SK-N-SH treated with all-trans-retinoic acid at 6 μM for 48 hours (cell line): Measurements from ENCODE around the gene TANC1.

Experiments used
- ATAC-seq: fragments of 200-7000 bp; cut with Tn5 transposase; 3 replicates; pipeline ENCODE4 v1.9.1; 2020; ENCODE audit warnings: mild to moderate bottlenecking, moderate library complexity
- ARNTL ChIP-seq: fragments of 450-650 bp; formaldehyde crosslinking; IDR thresholded peaks from 2 replicates; pipeline ENCODE4 v1.5.0; 2020; ENCODE audit warnings: low read depth, mild to moderate bottlenecking, moderate library complexity, borderline replicate concordance
- BACH2 ChIP-seq: fragments of 250-450 bp; sonication (Bioruptor Pico); IDR thresholded peaks from 2 replicates; pipeline ENCODE4 v1.9.0; 2021; ENCODE audit warnings: mild to moderate bottlenecking, borderline replicate concordance
- CSDC2 ChIP-seq: fragments of 250-450 bp; sonication (Bioruptor Pico); IDR thresholded peaks from 2 replicates; pipeline ENCODE4 v1.5.0; 2020; ENCODE audit warnings: mild to moderate bottlenecking, moderate library complexity
- ESRRG ChIP-seq: fragments of 250-450 bp; sonication (Bioruptor Pico); IDR thresholded peaks from 2 replicates; pipeline ENCODE4 v1.6.1; 2021; ENCODE audit warnings: mild to moderate bottlenecking
- GLIS3 ChIP-seq: fragments of 250-450 bp; sonication (Bioruptor Pico); IDR thresholded peaks from 2 replicates; pipeline ENCODE4 v1.5.0; 2020; ENCODE audit warnings: mild to moderate bottlenecking, moderate library complexity
- ISL1 ChIP-seq: fragments of 250-450 bp; sonication (Bioruptor Pico); IDR thresholded peaks from 2 replicates; pipeline ENCODE4 v2.1.2; 2022; ENCODE audit warnings: mild to moderate bottlenecking, moderate library complexity
- OSR1 ChIP-seq: fragments of 250-450 bp; sonication (Bioruptor Pico); IDR thresholded peaks from 2 replicates; pipeline ENCODE4 v1.8.0; 2022; ENCODE audit warnings: moderate library complexity, mild to moderate bottlenecking, inconsistent platforms
- PPARA ChIP-seq: fragments of 250-450 bp; sonication (Bioruptor Pico); IDR thresholded peaks from 2 replicates; pipeline ENCODE4 v1.5.0; 2020; ENCODE audit warnings: mild to moderate bottlenecking, borderline replicate concordance
- RARB ChIP-seq: fragments of 250-450 bp; sonication (Bioruptor Pico); IDR thresholded peaks from 2 replicates; pipeline ENCODE4 v1.8.0; 2021; ENCODE audit warnings: mild to moderate bottlenecking, moderate library complexity
- SNAI2 ChIP-seq: fragments of 250-450 bp; sonication (Bioruptor Pico); IDR thresholded peaks from 2 replicates; pipeline ENCODE4 v1.5.0; 2020; ENCODE audit warnings: mild to moderate bottlenecking, moderate library complexity
- TCF4 ChIP-seq: fragments of 250-450 bp; sonication (Bioruptor Pico); IDR thresholded peaks from 2 replicates; pipeline ENCODE4 v1.8.0; 2021; ENCODE audit warnings: mild to moderate bottlenecking, moderate library complexity, borderline replicate concordance
- ZC3H10 ChIP-seq: fragments of 250-450 bp; sonication (Bioruptor Pico); IDR thresholded peaks from 2 replicates; pipeline ENCODE4 v1.5.1; 2021; ENCODE audit warnings: mild to moderate bottlenecking, moderate library complexity
- ZFP3 ChIP-seq: fragments of 250-450 bp; sonication (Bioruptor Pico); IDR thresholded peaks from 2 replicates; pipeline ENCODE4 v1.5.0; 2020; ENCODE audit warnings: mild to moderate bottlenecking, moderate library complexity
- ZNF70 ChIP-seq: fragments of 450-650 bp; formaldehyde crosslinking; IDR thresholded peaks from 2 replicates; pipeline ENCODE4 v1.5.0; 2020; ENCODE audit warnings: mild to moderate bottlenecking, moderate library complexity
- TF ChIP-seq, protein P1 (sequence below): fragments of 250-450 bp; sonication (Bioruptor Pico); IDR thresholded peaks from 2 replicates; pipeline ENCODE4 v1.5.0; 2020; ENCODE audit warnings: mild to moderate bottlenecking, moderate library complexity
- TF ChIP-seq, protein P2 (sequence below): fragments of 250-450 bp; sonication (Bioruptor Pico); IDR thresholded peaks from 2 replicates; pipeline ENCODE4 v1.5.1; 2020; ENCODE audit warnings: low read depth, mild to moderate bottlenecking, moderate library complexity
- TF ChIP-seq, protein P3 (sequence below): fragments of 250-450 bp; sonication (Bioruptor Pico); IDR thresholded peaks from 2 replicates; pipeline ENCODE4 v1.8.0; 2021; ENCODE audit warnings: low read depth, mild to moderate bottlenecking, moderate library complexity, borderline replicate concordance
- TF ChIP-seq, protein P4 (sequence below): fragments of 250-450 bp; sonication (Bioruptor Pico); IDR thresholded peaks from 2 replicates; pipeline ENCODE4 v1.5.1; 2021; ENCODE audit warnings: mild to moderate bottlenecking, moderate library complexity
- TF ChIP-seq, protein P5 (sequence below): fragments of 250-450 bp; sonication (Bioruptor Pico); IDR thresholded peaks from 2 replicates; pipeline ENCODE4 v1.8.0; 2020; ENCODE audit warnings: mild to moderate bottlenecking, moderate library complexity, borderline replicate concordance

Gene TANC1

DNA sequence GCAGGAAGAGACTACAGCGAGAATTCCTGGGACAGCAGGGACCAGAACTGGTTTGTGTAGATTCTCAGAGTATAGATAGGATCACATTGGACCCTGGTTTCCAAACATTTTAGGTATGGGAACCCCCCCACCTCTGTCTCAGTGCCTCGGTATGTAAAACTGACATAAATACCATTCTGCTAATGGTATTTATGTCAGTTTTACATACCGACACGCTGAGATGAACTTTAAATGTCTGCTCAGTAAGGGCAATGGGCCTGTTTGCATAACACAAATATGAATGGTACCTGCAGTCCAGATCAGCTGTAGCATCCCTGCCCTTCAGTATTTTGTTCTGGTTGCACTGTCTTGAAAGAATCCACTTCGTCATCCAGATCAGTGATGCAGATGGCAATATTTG, 244.9 kb downstream of the TANC1 start (continued):
- no peak for TF ChIP-seq ISL1 (CRISPR knock-in tag)
- TF ChIP-seq ARNTL (CRISPR knock-in tag) = no peak

DNA sequence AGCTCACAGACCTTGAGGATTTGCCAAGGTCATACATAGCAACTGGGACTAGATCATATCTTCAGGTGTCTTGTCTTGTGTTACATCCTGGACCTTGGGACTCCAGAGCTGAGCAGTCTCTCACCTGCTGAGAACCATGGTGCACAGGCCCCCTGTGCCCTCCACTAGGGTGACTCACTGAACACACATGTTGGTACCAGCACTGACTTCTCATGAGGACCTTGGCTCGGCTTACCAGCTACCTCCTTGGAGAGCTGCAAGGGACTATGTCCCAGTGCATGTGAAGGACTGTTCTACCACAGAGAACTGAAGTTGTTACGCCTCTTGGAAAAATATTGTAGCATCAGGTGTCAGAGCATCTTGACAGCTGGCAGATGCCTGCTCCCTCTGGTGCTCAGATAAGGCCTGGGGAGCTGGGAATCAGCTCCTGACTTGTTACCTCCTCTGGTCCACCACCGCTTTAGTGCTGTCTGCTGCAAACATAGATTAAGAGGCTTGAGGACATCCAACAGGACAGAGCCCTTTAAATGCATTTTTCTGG, 246.0 kb downstream of the TANC1 start:
- TF ChIP-seq ARNTL (CRISPR knock-in tag) = no peak
- TF ChIP-seq ESRRG (CRISPR knock-in tag) = no peak
- TF ChIP-seq, protein P1, sequence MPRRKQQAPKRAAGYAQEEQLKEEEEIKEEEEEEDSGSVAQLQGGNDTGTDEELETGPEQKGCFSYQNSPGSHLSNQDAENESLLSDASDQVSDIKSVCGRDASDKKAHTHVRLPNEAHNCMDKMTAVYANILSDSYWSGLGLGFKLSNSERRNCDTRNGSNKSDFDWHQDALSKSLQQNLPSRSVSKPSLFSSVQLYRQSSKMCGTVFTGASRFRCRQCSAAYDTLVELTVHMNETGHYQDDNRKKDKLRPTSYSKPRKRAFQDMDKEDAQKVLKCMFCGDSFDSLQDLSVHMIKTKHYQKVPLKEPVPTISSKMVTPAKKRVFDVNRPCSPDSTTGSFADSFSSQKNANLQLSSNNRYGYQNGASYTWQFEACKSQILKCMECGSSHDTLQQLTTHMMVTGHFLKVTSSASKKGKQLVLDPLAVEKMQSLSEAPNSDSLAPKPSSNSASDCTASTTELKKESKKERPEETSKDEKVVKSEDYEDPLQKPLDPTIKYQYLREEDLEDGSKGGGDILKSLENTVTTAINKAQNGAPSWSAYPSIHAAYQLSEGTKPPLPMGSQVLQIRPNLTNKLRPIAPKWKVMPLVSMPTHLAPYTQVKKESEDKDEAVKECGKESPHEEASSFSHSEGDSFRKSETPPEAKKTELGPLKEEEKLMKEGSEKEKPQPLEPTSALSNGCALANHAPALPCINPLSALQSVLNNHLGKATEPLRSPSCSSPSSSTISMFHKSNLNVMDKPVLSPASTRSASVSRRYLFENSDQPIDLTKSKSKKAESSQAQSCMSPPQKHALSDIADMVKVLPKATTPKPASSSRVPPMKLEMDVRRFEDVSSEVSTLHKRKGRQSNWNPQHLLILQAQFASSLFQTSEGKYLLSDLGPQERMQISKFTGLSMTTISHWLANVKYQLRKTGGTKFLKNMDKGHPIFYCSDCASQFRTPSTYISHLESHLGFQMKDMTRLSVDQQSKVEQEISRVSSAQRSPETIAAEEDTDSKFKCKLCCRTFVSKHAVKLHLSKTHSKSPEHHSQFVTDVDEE (CRISPR knock-in tag) = no peak
- no peak for TF ChIP-seq GLIS3
- TF ChIP-seq ZC3H10 (CRISPR knock-in tag) = no peak
- no peak for TF ChIP-seq BACH2 (CRISPR knock-in tag)
- no peak for TF ChIP-seq ZFP3 (CRISPR knock-in tag)
- no peak for TF ChIP-seq OSR1 (CRISPR knock-in tag)
- TF ChIP-seq, protein P2, sequence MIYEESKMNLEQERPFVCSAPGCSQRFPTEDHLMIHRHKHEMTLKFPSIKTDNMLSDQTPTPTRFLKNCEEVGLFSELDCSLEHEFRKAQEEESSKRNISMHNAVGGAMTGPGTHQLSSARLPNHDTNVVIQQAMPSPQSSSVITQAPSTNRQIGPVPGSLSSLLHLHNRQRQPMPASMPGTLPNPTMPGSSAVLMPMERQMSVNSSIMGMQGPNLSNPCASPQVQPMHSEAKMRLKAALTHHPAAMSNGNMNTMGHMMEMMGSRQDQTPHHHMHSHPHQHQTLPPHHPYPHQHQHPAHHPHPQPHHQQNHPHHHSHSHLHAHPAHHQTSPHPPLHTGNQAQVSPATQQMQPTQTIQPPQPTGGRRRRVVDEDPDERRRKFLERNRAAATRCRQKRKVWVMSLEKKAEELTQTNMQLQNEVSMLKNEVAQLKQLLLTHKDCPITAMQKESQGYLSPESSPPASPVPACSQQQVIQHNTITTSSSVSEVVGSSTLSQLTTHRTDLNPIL = no peak
- TF ChIP-seq TCF4 (CRISPR knock-in tag) = no peak
- TF ChIP-seq PPARA = no peak
- TF ChIP-seq, protein P3, sequence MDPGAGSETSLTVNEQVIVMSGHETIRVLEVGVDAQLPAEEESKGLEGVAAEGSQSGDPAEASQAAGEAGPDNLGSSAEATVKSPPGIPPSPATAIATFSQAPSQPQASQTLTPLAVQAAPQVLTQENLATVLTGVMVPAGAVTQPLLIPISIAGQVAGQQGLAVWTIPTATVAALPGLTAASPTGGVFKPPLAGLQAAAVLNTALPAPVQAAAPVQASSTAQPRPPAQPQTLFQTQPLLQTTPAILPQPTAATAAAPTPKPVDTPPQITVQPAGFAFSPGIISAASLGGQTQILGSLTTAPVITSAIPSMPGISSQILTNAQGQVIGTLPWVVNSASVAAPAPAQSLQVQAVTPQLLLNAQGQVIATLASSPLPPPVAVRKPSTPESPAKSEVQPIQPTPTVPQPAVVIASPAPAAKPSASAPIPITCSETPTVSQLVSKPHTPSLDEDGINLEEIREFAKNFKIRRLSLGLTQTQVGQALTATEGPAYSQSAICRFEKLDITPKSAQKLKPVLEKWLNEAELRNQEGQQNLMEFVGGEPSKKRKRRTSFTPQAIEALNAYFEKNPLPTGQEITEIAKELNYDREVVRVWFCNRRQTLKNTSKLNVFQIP (CRISPR knock-in tag) = no peak
- TF ChIP-seq, protein P4, sequence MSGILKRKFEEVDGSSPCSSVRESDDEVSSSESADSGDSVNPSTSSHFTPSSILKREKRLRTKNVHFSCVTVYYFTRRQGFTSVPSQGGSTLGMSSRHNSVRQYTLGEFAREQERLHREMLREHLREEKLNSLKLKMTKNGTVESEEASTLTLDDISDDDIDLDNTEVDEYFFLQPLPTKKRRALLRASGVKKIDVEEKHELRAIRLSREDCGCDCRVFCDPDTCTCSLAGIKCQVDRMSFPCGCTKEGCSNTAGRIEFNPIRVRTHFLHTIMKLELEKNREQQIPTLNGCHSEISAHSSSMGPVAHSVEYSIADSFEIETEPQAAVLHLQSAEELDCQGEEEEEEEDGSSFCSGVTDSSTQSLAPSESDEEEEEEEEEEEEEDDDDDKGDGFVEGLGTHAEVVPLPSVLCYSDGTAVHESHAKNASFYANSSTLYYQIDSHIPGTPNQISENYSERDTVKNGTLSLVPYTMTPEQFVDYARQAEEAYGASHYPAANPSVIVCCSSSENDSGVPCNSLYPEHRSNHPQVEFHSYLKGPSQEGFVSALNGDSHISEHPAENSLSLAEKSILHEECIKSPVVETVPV = no peak
- no peak; the same call in 2 of the 3 replicates for ATAC-seq

DNA sequence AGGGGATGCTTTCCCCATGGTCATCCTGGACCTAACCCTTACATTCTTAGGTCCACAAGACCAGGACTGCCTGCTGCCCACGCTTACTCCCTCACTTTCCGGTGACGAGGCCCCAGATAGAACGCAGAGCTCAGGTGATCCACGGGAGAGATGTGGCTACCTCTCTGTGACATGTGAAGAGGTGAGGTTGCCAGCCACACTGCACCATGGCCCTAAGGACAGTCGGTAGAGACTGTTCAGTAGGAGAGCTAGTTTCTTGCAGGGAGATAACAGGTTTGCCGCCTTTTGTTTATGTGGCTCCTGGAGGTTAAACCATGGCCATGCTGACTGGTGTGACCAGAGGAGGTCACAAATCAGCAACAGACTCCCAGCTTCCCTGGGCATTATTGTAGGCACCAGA, 246.7 kb downstream of the TANC1 start:
- no peak for ATAC-seq
- TF ChIP-seq TCF4 (CRISPR knock-in tag) (no peak), ZC3H10 (CRISPR knock-in tag) (no peak), SNAI2 (CRISPR knock-in tag) (no peak), OSR1 (CRISPR knock-in tag) (no peak), RARB (CRISPR knock-in tag) (no peak)

DNA sequence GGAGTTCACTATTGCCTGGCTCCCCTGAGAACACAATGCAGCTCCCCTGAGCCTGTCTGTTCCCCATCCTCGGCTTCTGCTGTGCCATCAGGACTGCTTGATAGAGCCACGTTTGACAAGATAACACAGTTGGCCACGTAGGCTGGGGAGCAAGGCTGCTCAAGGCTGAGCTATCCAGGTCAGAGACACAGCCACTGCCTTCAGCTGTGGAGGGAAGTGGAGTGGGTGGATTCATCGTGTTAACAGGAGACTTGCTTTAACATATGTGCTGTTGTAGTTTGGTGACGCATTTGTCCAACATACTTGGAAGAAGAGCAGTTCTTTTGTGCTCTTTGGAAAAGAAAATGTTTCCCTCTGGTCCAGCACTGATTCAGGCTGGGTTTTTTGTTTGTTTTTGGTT, 249.2 kb downstream of the TANC1 start:
- no peak for ATAC-seq
- TF ChIP-seq ZNF70 (CRISPR knock-in tag) (no peak), CSDC2 (CRISPR knock-in tag) (no peak), TCF4 (CRISPR knock-in tag) (no peak), ZFP3 (CRISPR knock-in tag) (no peak), RARB (CRISPR knock-in tag) (no peak), ARNTL (CRISPR knock-in tag) (no peak), BACH2 (CRISPR knock-in tag) (no peak)
- TF ChIP-seq, protein P1 (CRISPR knock-in tag) = no peak
- TF ChIP-seq, protein P5, sequence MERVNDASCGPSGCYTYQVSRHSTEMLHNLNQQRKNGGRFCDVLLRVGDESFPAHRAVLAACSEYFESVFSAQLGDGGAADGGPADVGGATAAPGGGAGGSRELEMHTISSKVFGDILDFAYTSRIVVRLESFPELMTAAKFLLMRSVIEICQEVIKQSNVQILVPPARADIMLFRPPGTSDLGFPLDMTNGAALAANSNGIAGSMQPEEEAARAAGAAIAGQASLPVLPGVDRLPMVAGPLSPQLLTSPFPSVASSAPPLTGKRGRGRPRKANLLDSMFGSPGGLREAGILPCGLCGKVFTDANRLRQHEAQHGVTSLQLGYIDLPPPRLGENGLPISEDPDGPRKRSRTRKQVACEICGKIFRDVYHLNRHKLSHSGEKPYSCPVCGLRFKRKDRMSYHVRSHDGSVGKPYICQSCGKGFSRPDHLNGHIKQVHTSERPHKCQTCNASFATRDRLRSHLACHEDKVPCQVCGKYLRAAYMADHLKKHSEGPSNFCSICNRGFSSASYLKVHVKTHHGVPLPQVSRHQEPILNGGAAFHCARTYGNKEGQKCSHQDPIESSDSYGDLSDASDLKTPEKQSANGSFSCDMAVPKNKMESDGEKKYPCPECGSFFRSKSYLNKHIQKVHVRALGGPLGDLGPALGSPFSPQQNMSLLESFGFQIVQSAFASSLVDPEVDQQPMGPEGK (CRISPR knock-in tag) = no peak
